ENCODE results near the gene MYH9. TPM values are rescaled to one million over a fixed set of nuclear protein-coding genes. Genes with fewer than 3 reads are reported as not detected.

Gene MYH9
- 451 and 492 TPM in 2 replicates for total RNA-seq

GRCh38 chr22:36387959-36388726 is at the start of gene MYH9:
MYH9 (minus strand) TSS chr22:36387967; CDS start chr22:36349236, 38,731 bp downstream.

GRCh38 chr22:36252754-36253522 is 134.8 kb downstream of the MYH9 start, which contains the start of gene APOL1:
APOL1 (plus strand) TSS chr22:36253133; CDS start chr22:36254956, 1,823 bp downstream.

GRCh38 chr22:36239401-36240171 is 148.2 kb downstream of the MYH9 start, which contains the start of gene APOL2:
APOL2 (minus strand) TSS chr22:36239527; CDS start chr22:36233162, 6,365 bp downstream.

Other genes with a start within 250 kb of the MYH9 start
- 128 and 159 TPM in 2 replicates for gene APOL3, start 227.2 kb downstream of the MYH9 start, total RNA-seq
- gene APOL4, start 186.2 kb downstream of the MYH9 start, total RNA-seq = 2.7 and 7.0 TPM in 2 replicates
- gene APOL2, start 148.4 kb downstream of the MYH9 start, total RNA-seq = 32.6 and 42.8 TPM in 2 replicates
- 0.34 and 1.5 TPM in 2 replicates for gene APOL1, start 134.8 kb downstream of the MYH9 start, total RNA-seq
- 17.3 and 18.7 TPM in 2 replicates for gene TXN2, start 93.7 kb upstream of the MYH9 start, total RNA-seq
- gene FOXRED2, start 119.1 kb upstream of the MYH9 start, total RNA-seq = 4.1 and 7.7 TPM in 2 replicates
- gene EIF3D, start 141.2 kb upstream of the MYH9 start, total RNA-seq = 456 and 541 TPM in 2 replicates